22Rv1 (cell line): ENCODE results near the gene LRRC37B.
"Not testable (repeated sequence)": the region's sequence is repeated elsewhere in the genome, so short reads cannot be mapped to it uniquely, and the experiment has no call there.

Experiments used
- H3K27ac ChIP-seq: fragments of 450-650 bp; 2 replicates; pipeline ENCODE4 v1.5.1; 2017
- ZFX ChIP-seq: fragments of 450-650 bp; IDR thresholded peaks from 2 replicates; pipeline ENCODE4 v1.6.1; 2017; ENCODE audit warnings: antibody characterized with exemption, borderline replicate concordance
- TF ChIP-seq, protein P1 (sequence below): fragments of 450-650 bp; IDR thresholded peaks from 2 replicates; pipeline ENCODE4 v1.5.1; 2017; ENCODE audit warnings: mild to moderate bottlenecking

The LRRC37B gene

DNA sequence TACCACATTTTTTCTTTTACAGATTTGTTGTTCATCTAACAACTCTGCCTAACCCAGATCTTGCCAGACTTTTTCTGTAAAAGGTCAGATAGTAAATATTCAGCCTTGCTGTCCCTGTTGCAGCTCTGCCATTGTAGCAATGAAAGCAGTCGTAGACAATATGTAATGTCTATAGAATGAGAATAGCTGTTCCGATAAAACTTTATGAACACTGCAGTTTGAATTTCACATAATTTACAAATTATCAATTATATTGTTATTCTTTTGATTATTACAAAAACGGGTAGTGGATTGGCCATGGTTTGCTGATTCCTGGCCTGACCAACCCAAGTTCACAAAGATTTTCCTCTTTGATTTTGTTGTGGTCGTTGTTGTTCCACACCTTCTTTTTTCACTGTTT lies 2.9 kb downstream of the LRRC37B start:
- no peak for TF ChIP-seq ZFX
- TF ChIP-seq, protein P1, sequence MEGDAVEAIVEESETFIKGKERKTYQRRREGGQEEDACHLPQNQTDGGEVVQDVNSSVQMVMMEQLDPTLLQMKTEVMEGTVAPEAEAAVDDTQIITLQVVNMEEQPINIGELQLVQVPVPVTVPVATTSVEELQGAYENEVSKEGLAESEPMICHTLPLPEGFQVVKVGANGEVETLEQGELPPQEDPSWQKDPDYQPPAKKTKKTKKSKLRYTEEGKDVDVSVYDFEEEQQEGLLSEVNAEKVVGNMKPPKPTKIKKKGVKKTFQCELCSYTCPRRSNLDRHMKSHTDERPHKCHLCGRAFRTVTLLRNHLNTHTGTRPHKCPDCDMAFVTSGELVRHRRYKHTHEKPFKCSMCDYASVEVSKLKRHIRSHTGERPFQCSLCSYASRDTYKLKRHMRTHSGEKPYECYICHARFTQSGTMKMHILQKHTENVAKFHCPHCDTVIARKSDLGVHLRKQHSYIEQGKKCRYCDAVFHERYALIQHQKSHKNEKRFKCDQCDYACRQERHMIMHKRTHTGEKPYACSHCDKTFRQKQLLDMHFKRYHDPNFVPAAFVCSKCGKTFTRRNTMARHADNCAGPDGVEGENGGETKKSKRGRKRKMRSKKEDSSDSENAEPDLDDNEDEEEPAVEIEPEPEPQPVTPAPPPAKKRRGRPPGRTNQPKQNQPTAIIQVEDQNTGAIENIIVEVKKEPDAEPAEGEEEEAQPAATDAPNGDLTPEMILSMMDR: no peak
- H3K27ac ChIP-seq: no peak overlapping the region

GRCh38 chr17:32015245-32016013 lies 8.2 kb downstream of the LRRC37B start:
- TF ChIP-seq, protein P1: no peak
- no peak for TF ChIP-seq ZFX
- no peak overlapping the region for H3K27ac ChIP-seq

DNA sequence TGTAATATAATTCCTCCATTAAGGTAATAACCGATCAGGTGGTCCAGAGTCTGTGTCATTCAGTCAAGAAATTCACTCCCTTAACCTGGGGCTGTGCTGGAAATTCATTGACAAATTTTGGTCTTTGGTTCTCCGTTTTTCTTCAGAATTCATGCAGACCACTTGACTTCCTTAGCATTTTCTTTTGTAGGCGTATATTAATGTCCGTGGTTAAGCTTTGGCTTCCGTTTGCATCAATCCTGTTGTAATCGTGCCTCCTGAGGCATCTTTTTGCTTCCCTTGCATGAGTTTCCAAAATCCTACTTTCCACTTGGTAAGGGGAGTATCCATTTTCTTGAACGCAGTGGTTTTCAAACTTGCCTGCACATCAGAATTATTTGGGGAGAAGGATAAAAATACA lies 9.0 kb downstream of the LRRC37B start:
- TF ChIP-seq, protein P1: no peak
- TF ChIP-seq ZFX: no peak
- H3K27ac ChIP-seq: no peak overlapping the region

DNA sequence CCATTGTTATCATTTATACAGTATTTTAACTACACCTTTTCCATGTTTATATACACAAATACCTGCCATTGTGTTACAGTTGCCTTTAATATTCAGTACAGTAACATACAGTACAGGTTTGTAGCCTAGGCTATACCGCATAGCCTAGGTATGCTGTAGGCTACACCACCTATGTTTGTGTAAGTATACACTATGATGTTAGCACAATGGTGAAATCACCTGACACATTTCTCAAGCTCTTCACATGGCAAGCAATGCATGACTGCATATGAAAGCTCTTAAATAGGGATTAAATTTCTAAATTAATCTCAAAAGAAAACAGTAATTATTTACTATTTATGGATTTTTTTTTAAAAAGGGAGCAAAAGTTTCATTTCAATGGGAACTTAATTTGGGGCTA lies 12.0 kb downstream of the LRRC37B start:
- no peak for TF ChIP-seq ZFX
- TF ChIP-seq, protein P1: no peak

DNA sequence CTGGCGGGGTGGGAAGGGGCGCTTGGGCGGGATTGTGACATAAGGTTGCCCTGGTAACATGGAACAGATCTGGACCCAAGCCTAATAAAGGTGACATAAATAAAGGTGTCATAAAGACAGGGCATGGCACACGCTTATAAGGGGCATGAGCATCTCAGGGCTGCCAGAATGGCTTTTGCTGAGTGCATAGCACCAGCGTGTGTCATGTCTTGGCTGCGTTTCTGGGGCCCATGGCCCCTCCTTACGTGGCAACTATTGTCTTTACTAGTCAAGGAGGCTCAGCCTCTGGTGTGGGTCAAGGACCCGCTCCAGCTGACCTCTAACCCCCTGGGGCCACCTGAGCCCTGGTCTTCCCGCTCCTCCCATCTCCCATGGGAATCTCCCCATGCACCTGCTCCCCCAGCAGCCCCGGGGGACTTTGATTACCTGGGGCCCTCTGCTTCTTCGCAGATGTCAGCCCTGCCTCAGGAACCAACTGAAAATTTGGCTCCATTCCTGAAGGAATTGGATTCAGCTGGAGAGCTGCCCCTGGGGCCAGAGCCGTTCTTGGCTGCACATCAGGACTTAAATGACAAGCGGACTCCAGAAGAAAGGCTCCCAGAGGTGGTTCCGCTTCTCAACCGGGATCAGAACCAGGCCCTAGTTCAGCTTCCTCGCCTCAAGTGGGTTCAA lies 13.9 kb downstream of the LRRC37B start:
- H3K27ac ChIP-seq: no peak overlapping the region
- TF ChIP-seq ZFX: no peak
- TF ChIP-seq, protein P1: no peak

More for the DNA sequence above, 12.0 kb downstream of the LRRC37B start:
- H3K27ac ChIP-seq: no peak overlapping the region

DNA sequence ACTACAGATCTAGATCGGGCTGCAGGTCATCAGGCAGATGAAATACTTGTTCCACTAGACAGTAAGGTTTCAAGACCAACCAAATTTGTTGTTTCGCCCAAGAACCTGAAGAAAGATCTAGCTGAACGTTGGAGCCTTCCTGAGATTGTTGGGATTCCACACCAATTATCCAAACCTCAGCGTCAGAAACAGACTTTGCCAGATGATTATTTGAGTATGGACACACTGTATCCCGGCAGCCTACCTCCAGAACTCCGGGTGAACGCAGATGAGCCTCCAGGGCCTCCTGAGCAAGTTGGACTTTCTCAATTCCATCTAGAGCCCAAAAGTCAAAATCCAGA lies 14.4 kb downstream of the LRRC37B start:
- no peak for TF ChIP-seq ZFX
- TF ChIP-seq, protein P1: no peak
- H3K27ac ChIP-seq: no peak overlapping the region

DNA sequence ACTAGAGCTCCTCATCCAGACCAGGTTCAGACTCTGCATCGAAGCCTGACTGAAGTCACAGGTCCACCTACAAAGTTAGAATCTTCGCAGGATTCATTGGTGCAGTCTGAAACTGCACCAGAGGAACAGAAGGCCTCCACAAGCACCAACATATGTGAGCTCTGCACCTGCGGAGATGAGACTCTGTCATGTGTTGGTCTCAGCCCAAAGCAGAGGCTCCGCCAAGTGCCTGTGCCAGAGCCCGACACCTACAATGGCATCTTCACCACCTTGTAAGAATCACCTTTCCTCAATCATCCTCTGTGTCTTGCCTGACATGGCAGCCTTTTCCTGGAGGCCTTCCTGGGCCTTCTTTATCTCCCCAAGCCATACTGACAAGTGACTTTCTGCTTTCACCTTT lies 15.4 kb downstream of the LRRC37B start:
- H3K27ac ChIP-seq: not testable (repeated sequence)

- not testable (repeated sequence) for H3K27ac ChIP-seq
Measured at GRCh38 chr17:32027271-32027670, 20.1 kb downstream of the LRRC37B start.
